Medulla oblongata (tissue), 1 donor: Measurements from ENCODE around the gene CLCN3.
"Not testable (repeated sequence)": the region's sequence is repeated elsewhere in the genome, so short reads cannot be mapped to it uniquely, and the experiment has no call there.

Source experiments
- DNase-seq: peaks from one replicate; pipeline ENCODE4 v3.0.0-alpha.2; 2015; ENCODE audit errors: extremely low spot score

CLCN3 gene

GRCh38 chr4:169619958-169620879 is at the start of gene CLCN3:
Gene CLCN3, plus strand, starts transcription at chr4:169620578. Its CDS starts 15,351 bp downstream, at chr4:169635929.
- DNase-seq = peak; percentile 99

DNA sequence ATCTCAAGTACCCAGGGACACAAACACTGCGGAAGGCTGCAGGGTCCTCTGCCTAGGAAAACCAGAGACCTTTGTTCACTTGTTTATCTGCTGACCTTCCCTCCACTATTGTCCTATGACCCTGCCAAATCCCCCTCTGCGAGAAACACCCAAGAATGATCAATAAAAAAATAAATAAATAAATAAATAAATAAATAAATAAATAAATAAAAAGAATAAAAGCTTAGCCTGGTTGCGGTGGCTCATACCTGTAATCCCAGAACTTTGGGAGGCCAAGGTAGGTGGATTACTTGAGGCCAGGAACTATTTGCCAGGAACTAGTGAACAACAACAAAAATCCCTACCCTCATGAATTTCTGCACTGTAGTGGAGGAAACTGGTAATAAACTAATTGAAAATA is 49.4 kb upstream of the CLCN3 start:
- not testable (repeated sequence) for DNase-seq

DNA sequence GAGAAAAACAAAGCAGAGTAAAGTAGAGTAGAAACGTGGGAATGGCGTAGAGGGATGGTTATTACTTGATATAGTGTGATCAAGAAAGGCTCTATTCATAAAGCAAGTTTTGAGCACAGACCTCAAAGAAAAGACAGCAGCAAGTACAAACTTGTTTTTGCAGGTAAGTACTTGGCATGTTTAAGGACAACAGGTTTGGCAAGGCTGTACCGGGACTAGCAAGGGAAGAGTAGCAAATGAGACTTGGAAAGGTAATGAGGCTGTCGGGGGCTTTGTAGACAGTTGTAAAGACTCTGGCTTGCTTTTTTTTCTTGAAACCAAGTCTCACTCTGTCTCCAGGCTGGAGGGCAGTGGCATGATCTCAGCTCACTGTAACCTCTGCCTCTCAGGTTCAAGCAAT is 48.9 kb upstream of the CLCN3 start:
- no peak for DNase-seq

- DNase-seq = no peak
Observed at GRCh38 chr4:169573889-169574288, 46.5 kb upstream of the CLCN3 start.

DNA sequence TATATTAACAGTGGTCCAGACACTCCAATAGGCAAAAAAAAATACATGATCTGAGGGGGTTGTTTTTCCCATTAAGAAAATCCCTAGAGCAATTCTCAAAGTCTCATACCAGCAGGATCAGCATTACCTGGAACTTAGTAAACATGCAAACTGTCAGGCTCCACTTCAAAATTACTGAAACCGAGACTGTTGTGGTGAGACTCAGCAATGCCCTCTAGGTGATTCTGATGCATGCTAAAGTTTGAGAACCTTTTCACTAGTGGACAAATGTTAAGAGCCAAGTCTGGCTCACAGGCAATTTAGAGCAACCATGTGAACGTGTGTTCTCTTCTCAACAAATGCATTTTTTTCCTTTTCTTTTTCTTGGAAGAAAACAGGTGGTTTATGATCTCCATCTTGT is 38.2 kb upstream of the CLCN3 start:
- DNase-seq = no peak

GRCh38 chr4:169582706-169583105 is 37.7 kb upstream of the CLCN3 start:
- no peak for DNase-seq

DNA sequence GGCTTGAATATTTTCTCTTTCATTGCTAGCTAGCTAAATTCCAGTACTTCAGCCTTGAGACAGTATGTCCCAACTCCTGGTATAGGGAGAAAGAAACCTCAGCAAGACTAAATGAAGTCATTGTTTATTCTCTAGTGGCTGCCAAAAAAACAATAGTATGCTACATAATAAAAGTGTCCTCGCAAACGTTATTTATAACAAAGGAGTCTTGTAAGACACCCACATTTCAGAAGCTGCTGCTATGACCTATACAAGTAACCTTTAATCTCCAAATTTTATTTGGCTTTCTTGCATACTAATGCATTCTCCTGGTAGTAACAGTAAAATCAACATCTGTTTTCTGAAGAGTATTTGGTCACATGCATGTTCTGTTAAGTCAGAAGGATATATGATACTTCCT is 36.8 kb upstream of the CLCN3 start:
- peak; percentile 23 for DNase-seq

DNA sequence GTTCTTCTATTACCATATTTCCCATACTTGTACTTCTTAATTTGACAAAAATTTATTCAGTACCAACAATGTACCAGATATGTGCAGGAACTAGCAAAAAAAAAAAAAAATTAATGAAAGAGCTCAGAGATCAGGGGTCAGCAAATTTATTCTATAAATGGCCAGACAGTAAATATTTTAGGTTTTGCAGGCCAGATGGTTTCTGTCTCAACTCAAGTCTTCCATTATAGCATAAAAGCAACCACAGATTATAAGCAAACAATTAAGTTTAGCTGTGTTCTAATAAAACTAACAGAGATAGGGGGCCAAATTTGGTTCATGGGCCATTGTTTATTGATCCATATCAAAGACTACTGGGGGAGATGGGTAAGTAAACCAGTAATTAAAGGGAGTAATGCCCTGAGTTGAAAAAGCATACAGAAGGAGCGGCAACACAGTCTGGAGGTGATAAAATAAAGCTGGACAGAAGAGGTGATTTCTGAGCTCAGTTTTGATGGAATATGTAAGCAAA is 27.3 kb upstream of the CLCN3 start:
- no peak for DNase-seq

- DNase-seq = no peak
Observed at GRCh38 chr4:169594560-169595195, 25.7 kb upstream of the CLCN3 start.

DNA sequence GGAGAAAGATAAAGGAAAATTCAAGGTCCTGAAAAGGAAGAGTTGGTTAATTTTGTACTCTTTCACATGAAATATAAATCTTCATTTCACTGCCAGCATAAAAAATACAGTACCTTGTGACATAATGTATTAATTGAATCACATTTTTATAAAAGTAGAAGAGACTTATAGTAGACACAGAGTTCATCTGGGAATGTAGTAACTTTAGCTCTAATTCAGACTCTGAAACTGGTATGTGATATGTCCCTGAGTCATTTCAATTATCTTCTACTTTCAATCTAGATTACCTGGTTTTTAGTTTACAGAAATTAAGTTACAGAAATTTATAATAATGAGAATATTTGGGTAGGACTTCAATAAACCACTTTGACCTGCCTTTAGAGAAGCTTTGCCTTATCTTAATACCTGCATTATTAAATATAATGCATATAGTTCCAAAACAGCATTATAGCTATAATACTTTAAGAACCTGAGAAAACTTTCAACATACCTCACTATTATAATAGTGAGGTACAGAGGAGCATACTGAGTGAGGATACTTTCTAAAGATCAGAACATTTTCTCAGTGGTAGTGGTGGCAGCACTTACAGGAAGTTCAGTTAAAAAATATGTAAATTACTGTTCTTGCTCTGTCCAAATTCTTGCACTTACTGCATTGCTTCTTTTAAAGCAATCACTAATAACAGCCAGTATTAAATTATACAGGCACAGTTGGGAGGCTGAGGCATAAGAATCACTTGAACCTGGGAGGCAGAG is 19.2 kb upstream of the CLCN3 start:
- DNase-seq = no peak

GRCh38 chr4:169603312-169603711 is 17.1 kb upstream of the CLCN3 start:
- DNase-seq = no peak

- peak; percentile 43 for DNase-seq
Observed at GRCh38 chr4:169604131-169604900, 16.1 kb upstream of the CLCN3 start.

DNA sequence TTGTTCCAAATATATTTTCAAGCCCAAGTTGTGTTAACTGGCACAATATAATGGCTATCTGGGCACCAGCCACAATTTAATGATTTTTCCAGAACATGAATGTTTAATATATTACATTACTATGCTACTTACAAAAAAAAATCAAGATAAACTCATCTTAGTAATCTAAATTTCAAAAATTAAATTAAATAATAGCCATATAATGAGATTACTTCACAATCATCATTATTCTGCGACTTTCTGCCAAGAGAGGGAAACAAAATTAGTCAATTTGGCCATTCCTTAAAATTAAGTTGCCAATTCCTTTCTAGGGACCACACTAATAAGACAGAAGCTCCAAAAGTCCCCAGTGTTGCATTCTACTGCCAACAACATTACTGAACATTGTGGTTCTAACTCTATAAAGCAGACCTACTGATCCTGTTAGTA is 15.5 kb upstream of the CLCN3 start:
- peak; percentile 41 for DNase-seq

DNA sequence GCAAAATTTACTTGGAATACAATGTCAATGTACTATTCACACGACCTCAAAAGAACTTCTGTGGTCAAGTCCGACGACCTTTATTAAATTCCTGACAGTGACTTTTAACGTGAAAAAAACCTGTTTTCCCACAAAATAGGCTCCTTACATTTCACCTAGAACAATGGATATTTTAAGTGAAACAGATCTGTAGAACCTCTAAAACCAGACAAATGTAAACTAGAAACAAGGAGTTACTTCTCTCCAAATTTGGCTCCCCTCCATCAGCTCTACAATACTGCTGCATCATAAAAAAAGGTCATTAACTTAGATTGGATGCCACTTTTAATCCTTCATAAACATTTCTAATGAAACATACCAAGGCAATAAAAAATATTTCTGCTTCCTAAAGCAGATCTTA is 9.2 kb upstream of the CLCN3 start:
- peak; percentile 42 for DNase-seq

DNA sequence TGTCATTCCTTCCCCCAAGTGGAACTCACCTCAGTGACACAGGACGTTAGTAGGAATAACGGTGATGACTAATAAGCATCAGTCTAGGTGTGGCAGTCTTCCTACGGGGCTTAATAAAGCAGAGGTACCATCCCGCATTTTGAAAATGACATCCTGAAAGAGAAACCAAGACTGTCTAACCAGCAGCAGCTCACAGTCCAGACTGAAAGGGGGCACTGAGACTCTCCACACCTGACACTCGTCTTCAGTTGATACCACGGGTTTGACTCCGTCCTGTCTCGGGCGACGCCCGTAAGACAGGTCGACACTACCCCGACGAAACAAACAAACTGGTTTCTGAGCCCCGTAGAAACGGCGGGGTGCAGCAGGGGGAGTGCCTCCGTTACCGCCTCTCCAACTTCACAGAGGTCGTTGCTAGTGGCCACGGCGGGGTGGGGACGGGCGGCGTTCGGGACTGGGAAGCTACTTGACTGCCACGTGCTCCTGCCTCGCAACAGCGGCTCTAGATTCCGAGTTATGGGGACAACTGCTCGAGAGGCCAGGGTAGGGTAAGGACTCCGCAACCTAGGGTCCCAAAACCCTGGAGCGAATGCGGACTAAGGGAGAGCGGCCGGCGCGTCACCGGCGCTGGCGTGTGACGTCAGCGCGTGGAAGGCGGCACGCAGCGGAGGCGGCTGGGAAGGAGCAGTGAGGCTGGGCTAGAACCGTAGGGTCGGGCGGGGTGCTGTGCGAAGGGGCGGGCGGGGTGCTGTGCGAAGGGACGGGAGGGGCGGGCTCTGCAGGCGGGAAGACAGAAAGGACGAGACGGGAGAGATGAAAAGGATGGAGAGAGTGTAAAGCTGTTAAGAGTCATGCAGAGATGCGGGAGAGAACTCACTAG is 8.1 kb upstream of the CLCN3 start, which contains the start of gene NEK1:
TSS of gene NEK1 (minus strand) at position 593 of the 880 bp plus-strand sequence. CDS start 9,953 bp downstream, outside the sequence.
- DNase-seq = peak; percentile 91

- DNase-seq = peak; percentile 95
Observed at GRCh38 chr4:169612871-169613859, 7.2 kb upstream of the CLCN3 start.

- no peak for DNase-seq
Observed at GRCh38 chr4:169615467-169616106, 4.8 kb upstream of the CLCN3 start.

GRCh38 chr4:169616846-169617245 is 3.5 kb upstream of the CLCN3 start:
- DNase-seq = no peak
